Choroid plexus epithelial cell (primary cell): ENCODE data around the gene MOCS1.

Experiments
- DNase-seq: peaks from one replicate; pipeline ENCODE4 v3.0.0-alpha.2; 2010; ENCODE audit warnings: low read depth
- H3K4me3 ChIP-seq: 2 replicates; pipeline ENCODE4 v1.5.1; 2011; ENCODE audit warnings: low read depth, mild to moderate bottlenecking, control low read depth, low read length, moderate library complexity
- CTCF ChIP-seq: conservative IDR thresholded peaks from 2 replicates; pipeline ENCODE4 v1.5.1; 2011; ENCODE audit warnings: low read depth, mild to moderate bottlenecking, control low read depth, inconsistent platforms, low read length, moderate library complexity

MOCS1 gene

GRCh38 chr6:39941138-39941537 is 6.9 kb upstream of the MOCS1 start:
- H3K4me3 ChIP-seq = no peak overlapping the region
- peak; percentile 16 for DNase-seq
- TF ChIP-seq CTCF = no peak

DNA sequence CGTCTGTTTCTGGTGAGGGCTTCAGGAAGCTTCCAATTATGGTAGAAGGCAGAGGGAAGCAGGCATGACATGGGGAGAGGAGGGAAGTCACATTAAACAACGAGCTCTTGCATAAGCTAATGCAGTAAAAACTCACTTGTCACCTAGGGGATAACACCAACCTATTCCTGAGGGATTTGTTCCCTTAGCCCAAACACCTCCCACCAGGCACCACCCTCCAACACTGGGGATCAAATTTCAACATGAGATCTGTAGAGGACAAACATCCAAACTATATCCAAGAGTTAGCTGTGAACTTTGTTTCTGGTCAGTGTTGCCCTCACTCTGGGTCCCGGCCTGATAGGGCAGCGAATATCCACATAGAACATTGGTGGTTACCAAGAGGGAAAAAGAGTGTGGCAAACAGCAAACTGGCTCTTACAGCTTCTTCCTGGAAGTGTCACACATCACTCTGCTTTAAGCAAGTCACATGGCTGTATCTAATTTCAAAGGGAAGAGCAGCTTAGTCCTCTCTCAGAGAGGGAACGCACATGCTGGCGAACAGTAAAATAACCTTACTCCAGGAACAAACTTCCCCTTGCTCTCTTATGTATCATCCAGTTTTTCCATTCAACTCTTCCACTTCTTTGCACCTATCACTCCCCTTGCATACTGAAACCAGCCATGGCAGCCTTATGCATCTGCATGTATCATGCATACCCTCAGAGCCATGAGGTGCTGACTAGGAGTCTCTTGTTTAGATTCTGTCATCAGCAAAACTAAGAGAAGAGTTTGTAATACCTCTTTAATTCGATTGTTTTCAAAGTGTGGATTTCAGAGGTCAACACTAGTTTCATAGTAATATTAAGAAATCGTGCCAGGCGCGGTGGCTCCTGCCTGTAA is 4.8 kb upstream of the MOCS1 start:
- TF ChIP-seq CTCF = no peak

DNA sequence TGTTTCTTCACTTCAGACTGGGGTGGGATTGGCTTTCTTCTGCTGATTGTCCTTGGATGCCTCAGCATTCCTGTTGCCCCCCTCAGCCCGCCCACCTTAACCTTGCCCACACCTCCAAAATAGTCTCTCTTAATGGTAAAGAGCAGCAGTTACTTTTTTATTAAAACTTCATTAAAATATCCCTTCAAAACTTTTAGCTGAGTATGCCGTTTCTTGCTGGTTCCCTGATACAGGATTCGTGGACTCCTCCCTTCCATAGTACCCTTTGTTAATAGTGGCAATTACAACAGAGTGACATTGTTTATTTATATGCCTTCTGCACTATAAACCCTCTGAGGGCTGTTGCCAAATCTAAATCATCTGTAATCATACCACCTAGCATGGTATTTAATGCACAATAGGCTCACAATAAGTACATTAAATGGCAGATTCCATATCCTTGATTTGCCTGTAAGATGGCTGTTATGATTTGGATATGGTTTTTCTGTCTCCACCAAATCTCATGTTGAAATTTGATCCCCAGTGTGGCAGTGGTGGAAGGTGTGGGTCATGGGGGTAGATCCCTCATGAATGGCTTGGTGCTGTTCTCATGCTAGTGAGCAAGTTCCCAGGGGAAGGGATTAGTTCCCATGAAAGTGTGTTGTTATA is 3.5 kb upstream of the MOCS1 start:
- no peak for TF ChIP-seq CTCF
- no peak for DNase-seq
- no peak overlapping the region for H3K4me3 ChIP-seq

More for the DNA sequence above, 4.8 kb upstream of the MOCS1 start:
- no peak overlapping the region for H3K4me3 ChIP-seq
- DNase-seq = no peak

DNA sequence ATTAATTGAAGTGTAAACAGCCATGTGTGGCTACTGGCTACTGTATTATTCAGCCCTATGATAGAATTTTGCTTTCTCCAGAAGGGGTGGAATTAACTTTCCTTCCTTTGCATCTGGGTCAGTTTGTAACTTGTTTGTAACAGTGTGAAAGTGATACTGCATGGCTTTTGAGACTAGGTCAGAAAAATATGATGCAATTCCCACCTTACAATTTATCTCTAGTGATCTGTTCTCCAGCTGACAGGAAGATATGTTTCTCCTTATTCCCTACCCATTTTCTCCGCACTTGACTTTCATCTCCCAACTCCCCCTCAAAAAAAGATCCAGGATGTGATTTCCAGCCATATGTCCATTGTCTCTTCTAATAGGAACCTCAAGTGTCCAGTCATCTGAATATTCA is 2.6 kb upstream of the MOCS1 start:
- no peak for TF ChIP-seq CTCF
- H3K4me3 ChIP-seq = no peak overlapping the region
- no peak for DNase-seq

GRCh38 chr6:39935241-39935640 is 979 bp upstream of the MOCS1 start:
- TF ChIP-seq CTCF = no peak
- DNase-seq = no peak
- H3K4me3 ChIP-seq = no peak overlapping the region

DNA sequence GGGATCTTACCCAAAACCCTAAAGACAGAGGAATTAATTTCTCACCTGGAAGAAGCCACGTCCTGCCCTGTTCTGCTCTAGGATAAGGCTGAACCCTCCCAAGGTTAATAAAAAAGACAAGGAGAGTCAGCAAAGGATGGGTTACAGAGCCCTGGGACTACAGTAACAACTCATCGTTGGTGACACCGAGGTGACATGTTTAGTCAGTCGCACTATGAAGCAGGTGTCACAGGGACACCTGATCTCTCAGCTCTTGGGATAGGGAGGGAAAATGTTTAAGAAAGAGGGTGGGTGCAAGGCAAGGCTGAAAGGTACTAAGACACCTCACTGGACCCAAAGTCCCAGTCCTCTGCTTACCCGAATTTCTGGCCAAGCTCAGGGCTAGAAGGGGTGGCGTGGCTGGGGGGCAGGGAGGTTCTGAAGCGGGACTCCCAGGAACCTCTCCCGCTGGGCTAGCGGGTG is 562 bp downstream of the MOCS1 start:
- H3K4me3 ChIP-seq = peak overlapping the region; percentile 77
- TF ChIP-seq CTCF = no peak
- DNase-seq = no peak

- no peak for TF ChIP-seq CTCF
- no peak overlapping the region for H3K4me3 ChIP-seq
- DNase-seq = no peak
Measured at GRCh38 chr6:39932386-39932910, 1.8 kb downstream of the MOCS1 start.
